Activated T-helper 1 cell treated with anti-CD3 and anti-CD28 coated beads, Interleukin-2, amount 50 U/mL, for 16 hours (primary cell): ENCODE data around the gene DGKB.

ENCODE experiments used
- DNase-seq, 2 donors: peaks; one replicate each; pipeline ENCODE4 v3.0.0-alpha.2; 2020; ENCODE audit warnings: low read depth in 1 of 2, low spot score in 1 of 2

Gene DGKB

DNA sequence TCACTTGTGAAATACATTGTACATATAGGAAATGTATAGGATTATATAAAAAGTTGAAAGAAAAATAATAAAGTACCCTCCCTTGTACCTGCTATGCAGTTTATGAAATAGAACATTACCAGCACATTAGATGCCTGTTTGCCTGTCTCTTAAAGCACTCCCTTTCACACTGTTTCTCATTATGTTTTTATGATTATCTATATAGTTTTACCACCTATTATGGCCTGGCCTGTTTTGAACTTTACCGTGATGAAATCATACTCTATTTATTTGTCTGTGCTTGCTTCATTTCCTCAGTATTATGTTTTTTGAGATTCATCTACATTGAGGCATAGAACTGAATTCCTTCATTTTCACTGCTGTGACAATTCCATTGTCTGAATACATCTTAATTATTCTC is 41.1 kb downstream of the DGKB start:
- no peak for DNase-seq

GRCh38 chr7:14859267-14859666 is 43.3 kb downstream of the DGKB start:
- DNase-seq = no peak

- no peak for DNase-seq
Measured at GRCh38 chr7:14858866-14859265, 43.7 kb downstream of the DGKB start.

- DNase-seq = no peak
Measured at GRCh38 chr7:14858410-14858809, 44.1 kb downstream of the DGKB start.

DNA sequence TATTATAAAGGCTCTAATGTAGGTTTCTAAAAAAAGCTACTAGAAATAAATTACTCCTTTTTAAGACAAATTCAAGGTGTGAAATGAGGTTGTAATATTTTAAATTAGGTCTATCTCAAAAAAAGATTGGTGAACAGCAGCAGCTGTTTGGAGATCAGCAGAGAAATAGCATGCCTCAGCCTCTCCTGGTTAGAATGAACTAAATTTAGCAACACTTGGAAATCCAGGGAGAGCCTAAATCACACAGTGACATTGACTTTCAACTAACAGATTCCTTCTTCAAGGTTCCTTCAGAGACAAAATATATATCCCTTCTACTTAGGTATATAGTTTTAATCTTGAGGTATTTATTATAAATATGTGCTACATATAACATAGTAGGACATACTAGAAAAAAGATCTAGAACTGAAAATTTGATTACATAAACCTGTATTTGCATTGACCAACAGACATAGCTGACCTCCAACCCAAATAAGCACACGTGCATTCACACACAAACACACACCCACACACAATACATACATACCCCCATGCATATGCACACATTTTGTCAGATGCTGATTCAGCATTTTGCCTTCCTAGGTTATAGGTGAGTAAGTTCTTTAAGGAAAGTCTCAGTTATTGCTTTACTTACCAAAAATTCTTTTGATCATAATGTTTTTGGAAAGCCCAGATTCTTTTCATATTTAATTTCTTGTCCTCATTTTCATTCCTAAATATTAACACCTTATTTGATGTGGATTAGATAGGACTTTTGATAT is 47.3 kb downstream of the DGKB start:
- no peak for DNase-seq

DNA sequence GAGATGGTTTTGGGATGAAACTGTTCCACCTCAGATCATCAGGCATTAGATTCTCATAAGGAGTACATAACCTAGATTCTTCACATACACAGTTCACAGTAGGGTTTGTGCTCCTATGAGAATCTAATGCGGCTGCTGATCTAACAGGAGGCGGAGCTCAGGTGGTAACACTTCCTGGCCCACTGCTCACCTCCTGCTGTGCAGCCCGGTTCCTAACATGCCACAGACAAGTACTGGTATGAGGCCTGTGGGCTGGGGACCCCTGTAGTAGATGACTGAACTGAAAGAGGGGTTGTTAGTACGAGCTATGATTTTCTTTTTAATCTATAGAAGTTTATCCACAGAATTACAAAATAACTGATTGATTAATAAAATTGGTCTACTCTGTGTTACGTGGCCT is 48.1 kb downstream of the DGKB start:
- no peak for DNase-seq

DNA sequence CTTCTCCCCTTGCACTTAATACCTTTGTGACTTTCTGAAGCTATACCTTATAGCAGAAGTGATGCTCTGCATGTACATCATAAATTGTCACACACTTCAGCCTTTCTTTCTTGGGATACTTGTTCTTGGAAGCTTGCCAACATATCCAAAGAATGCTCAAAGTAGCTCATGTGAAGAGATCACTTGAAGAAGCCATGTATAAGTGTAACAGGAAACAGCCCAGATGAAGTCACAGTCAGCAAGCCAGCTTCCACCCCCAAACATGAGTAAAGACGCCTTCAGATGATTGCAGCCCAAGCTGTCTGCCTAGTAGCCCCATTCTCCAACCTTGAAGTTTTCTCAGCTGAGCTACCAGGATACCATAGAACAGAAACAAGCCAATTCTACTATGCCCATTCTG is 50.9 kb downstream of the DGKB start:
- DNase-seq = no peak

GRCh38 chr7:14850039-14850438 is 52.5 kb downstream of the DGKB start:
- no peak for DNase-seq

DNA sequence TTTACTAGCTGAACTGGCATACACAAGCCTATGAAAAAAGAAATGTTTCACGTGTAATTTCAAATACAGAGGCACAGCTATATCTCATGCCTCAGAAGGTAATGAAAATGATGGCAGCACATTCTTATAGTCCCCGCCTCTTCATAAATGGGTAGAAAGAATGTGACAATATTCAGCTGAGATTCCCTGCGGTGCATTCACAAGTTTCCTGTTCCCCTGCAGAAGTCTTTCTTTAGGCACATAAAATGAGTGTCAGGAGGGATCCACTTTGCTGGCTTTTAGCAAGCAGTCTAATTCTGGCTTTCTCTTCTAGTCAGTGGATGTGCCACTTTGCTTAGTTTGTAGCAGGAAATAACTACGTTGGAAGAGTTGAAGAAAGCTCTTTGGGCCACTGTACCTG is 56.1 kb downstream of the DGKB start:
- DNase-seq = no peak

DNA sequence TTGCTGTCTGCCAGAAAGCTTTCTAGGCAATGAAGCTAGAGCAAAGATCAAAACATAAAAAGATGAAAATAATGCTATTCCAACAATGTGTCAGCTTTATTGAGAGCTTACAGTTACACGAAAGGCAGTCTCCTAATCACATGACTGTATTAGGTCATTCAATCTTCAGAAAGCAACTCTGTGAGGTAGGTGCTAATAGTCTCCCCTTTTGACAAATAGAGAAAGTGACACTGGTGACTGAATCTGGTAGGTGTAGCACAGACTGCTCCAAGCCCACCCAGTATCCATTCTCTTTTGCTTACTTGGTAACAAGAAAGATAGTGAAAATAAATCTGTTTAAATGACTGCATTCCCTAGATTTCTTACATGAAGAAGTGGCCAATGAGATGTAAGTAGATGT is 58.8 kb downstream of the DGKB start:
- no peak for DNase-seq

DNA sequence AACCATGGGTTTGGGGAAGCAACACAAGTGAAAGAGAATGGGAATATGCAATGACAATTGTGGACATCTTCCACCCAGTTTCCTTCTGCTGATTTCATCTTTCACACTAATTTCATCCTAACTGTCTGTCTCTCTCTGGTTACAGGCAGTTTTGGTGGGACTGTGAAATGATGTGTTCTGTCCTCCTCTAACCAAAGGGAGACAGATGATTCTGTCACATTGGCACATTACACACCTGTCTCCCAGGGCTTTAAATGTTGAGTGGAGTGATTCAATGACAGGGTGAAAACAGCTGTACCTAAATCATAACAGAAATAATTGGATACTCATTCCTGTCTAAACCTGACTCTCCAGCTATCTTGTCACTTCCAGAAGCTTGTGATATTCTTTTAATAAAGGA is 60.0 kb downstream of the DGKB start:
- DNase-seq = no peak

- no peak for DNase-seq
Measured at GRCh38 chr7:14841869-14842268, 60.7 kb downstream of the DGKB start.

GRCh38 chr7:14841086-14841485 is 61.5 kb downstream of the DGKB start:
- DNase-seq = no peak

DNA sequence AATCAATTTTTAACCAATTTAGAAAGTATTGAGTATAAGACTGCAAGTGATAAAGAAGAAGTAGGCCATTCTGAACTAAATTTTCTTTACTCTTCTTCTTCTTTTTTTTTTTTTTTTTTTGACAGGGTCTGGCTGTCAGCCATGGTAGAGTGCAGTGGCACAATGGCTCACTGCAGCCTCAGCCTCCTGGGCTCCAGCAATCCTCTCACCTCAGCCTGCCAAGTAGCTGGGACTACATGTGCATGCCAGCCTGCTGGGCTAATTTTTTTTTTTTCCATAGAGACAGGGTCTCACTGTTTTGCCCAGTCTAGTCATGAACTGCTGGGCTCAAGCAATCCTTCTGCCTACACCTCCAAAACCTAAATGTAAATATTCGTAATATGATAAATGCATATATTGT is 63.2 kb downstream of the DGKB start:
- no peak for DNase-seq

DNA sequence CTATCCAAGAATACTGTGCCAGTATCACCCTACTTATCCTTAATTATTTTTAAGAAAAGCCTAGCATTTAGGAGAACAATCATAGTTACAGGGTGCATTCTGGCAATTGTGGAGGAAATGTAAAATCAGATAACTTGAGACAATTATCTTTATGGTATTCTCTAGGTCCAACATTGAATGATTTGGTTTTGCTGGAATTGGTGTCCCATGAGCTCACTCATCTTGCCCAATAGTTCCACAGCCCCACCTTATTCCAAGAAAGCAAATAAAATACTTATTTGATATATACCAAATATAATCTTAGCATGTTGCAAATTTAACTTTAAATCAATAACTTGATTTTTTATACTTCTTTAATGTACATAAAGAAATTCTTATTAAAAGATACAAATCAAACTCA is 65.3 kb downstream of the DGKB start:
- DNase-seq = no peak

GRCh38 chr7:14836571-14837189 is 65.9 kb downstream of the DGKB start:
- DNase-seq = no peak

DNA sequence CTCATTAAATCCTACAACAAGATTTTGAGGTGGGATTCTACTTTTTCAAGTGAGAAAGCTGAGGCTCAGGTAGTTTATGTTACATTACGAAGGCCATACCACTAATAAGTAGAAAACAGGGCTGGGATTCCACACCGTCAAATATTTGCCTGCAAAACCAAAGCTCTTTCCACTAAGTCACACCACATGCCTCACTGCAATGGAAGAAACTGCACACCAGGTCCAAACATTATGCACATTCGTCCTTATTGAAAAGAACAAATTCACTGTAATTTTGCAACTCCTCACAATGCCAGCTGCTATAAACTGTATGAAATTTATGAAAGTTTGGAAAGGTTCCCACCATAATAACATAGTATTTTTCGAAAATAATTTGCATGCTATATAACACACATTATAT is 66.5 kb downstream of the DGKB start:
- no peak for DNase-seq

DNA sequence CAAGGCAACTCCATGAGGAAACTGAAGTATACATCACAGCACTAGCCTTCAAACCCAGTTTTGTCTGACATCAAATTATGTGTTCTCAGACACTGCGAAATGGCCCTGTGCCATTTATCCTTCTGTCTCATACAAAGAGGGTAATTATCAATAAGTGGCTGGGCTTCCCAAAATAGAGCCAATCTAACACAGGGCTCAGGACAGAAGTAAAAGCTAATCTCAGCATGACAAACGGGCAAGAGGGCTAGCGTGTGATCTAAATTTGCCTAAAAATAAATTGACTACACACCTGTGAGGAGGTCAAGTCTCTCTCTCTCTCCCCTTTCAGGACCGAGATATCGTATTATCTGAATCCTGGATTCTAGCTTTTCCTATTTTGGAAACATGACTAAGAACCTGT is 67.2 kb downstream of the DGKB start:
- DNase-seq = no peak

DNA sequence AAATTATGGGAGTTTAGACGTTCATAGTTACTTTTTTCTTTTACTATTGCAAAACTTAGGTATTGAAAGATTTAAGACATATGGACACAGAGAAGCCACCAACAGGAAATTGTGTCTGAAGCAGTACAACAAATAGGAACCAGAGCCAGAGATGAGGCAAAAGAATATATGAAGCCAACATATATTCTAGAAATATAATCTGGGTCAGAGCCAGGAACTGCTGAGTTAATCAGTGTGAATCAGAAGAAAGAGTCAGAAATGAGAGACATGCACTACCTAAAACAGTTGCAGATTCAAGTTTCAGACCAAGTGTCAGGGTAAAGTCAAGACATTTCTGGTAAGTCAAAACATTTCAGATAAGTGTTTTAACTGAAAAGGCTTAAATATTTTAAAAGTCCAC is 67.7 kb downstream of the DGKB start:
- DNase-seq = no peak

- DNase-seq = no peak
Measured at GRCh38 chr7:14834456-14834855, 68.1 kb downstream of the DGKB start.

- no peak for DNase-seq
Measured at GRCh38 chr7:14833707-14834106, 68.8 kb downstream of the DGKB start.

- no peak for DNase-seq
Measured at GRCh38 chr7:14828053-14828452, 74.5 kb downstream of the DGKB start.

GRCh38 chr7:14826426-14826825 is 76.1 kb downstream of the DGKB start:
- DNase-seq = no peak
